SK-N-SH (cell line): ENCODE results near the gene SEMA6C.

Experiments used
- CTCF ChIP-seq: fragments of 200-600 bp; sonication (generic); IDR thresholded peaks from 2 replicates; pipeline ENCODE4 v1.6.1; 2017; ENCODE audit warnings: antibody characterized with exemption, mild to moderate bottlenecking, moderate library complexity
- EP300 ChIP-seq, 2 experiments: IDR thresholded peaks; 2 replicates each; pipeline versions ENCODE4 v1.4.0 to v1.6.1; 2012; ENCODE audit warnings: borderline replicate concordance in 1 of 2, low read depth in 1 of 2, low read length in 1 of 2
- FOXM1 ChIP-seq: IDR thresholded peaks from 2 replicates; pipeline ENCODE4 v1.4.0; 2012; ENCODE audit warnings: low read depth, mild to moderate bottlenecking
- JUND ChIP-seq: IDR thresholded peaks from 2 replicates; pipeline ENCODE4 v1.4.0; 2012
- MEF2A ChIP-seq: IDR thresholded peaks from 2 replicates; pipeline ENCODE4 v1.4.0; 2012; ENCODE audit warnings: low read depth, borderline replicate concordance
- MXI1 ChIP-seq: IDR thresholded peaks from 2 replicates; pipeline ENCODE4 v1.6.1; 2012; ENCODE audit warnings: mild to moderate bottlenecking, low read depth, low read length, improper control_type of control experiment
- POLR2AphosphoS5 ChIP-seq: IDR thresholded peaks from 2 replicates; pipeline ENCODE4 v1.6.1; 2012; ENCODE audit warnings: low read depth, low read length
- RAD21 ChIP-seq: IDR thresholded peaks from 2 replicates; pipeline ENCODE4 v1.6.1; 2012; ENCODE audit warnings: mild to moderate bottlenecking, low read length
- RFX5 ChIP-seq: IDR thresholded peaks from 2 replicates; pipeline ENCODE4 v1.6.1; 2012; ENCODE audit warnings: mild to moderate bottlenecking, improper control_type of control experiment, low read length
- TAF1 ChIP-seq: IDR thresholded peaks from 2 replicates; pipeline ENCODE4 v1.6.1; 2012; ENCODE audit warnings: low read depth, mild to moderate bottlenecking, low read length, moderate library complexity, borderline replicate concordance
- TCF12 ChIP-seq: IDR thresholded peaks from 2 replicates; pipeline ENCODE4 v1.4.0; 2012
- TF ChIP-seq, protein P1 (sequence below): IDR thresholded peaks from 2 replicates; pipeline ENCODE4 v1.4.0; 2012; ENCODE audit warnings: low read depth
- TF ChIP-seq, protein P2 (sequence below): IDR thresholded peaks from 2 replicates; pipeline ENCODE4 v1.6.1; 2012; ENCODE audit warnings: mild to moderate bottlenecking, low read depth, low read length, moderate library complexity
- TF ChIP-seq, protein P3 (sequence below): IDR thresholded peaks from 2 replicates; pipeline ENCODE4 v1.4.0; 2012; ENCODE audit warnings: low read depth, borderline replicate concordance

DNA sequence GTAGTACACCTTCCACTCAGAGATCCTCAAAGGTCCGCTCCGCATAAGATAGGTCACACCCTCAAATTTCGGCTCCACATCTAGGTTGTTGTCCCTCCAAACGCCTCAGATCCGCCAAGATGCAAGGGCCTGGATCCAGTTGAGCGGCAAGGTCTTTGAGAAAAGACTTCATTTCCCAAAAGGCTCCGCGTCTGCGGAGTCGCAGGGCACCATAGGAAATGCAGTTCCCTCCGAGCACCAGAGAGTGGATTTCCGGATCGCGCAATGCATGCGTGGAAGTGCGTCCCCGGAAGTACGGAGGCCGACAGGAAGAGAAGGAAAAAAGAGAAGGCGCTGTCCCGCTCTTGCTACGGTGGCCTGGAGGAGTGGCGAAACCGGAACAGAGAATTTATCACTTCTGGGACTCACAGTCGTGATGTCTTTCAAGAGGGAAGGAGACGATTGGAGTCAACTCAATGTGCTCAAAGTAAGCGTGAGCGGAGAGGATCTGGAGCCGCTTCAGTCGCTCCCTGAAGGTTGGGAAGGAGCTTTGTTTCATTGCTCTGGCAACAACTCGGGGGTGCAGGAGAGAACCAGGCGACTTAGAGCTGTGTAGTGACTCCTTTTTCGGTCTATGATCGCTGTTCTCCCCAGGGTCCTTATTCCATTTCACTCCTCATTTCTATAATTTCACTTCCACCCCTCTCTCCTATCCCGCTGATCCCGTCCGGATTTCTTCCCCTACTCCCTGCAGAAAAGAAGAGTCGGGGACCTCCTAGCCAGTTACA is 19.5 kb upstream of the SEMA6C start, which contains the start of the genes LYSMD1 and SCNM1:
- TF ChIP-seq CTCF (no peak), RFX5 (peak; percentile 50; the same call in 1 of the 2 replicates), TAF1 (peak; percentile 79), POLR2AphosphoS5 (peak; percentile 83), JUND (no peak; the same call in 1 of the 2 replicates), MEF2A (no peak), EP300 (IDR thresholded peaks at IDR 0.05; ENCODE audit: borderline replicate concordance in 1 of 2, low read depth in 1 of 2, low read length in 1 of 2) (peak in 1 of 2 experiments; percentile 34; a peak in 2 of 4 replicates), TCF12 (peak; percentile 65; the same call in 1 of the 2 replicates), RAD21 (no peak), MXI1 (peak; percentile 85; the same call in 1 of the 2 replicates), FOXM1 (no peak)
- TF ChIP-seq, protein P1, sequence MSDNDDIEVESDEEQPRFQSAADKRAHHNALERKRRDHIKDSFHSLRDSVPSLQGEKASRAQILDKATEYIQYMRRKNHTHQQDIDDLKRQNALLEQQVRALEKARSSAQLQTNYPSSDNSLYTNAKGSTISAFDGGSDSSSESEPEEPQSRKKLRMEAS, result peak; percentile 88
- TF ChIP-seq, protein P2, sequence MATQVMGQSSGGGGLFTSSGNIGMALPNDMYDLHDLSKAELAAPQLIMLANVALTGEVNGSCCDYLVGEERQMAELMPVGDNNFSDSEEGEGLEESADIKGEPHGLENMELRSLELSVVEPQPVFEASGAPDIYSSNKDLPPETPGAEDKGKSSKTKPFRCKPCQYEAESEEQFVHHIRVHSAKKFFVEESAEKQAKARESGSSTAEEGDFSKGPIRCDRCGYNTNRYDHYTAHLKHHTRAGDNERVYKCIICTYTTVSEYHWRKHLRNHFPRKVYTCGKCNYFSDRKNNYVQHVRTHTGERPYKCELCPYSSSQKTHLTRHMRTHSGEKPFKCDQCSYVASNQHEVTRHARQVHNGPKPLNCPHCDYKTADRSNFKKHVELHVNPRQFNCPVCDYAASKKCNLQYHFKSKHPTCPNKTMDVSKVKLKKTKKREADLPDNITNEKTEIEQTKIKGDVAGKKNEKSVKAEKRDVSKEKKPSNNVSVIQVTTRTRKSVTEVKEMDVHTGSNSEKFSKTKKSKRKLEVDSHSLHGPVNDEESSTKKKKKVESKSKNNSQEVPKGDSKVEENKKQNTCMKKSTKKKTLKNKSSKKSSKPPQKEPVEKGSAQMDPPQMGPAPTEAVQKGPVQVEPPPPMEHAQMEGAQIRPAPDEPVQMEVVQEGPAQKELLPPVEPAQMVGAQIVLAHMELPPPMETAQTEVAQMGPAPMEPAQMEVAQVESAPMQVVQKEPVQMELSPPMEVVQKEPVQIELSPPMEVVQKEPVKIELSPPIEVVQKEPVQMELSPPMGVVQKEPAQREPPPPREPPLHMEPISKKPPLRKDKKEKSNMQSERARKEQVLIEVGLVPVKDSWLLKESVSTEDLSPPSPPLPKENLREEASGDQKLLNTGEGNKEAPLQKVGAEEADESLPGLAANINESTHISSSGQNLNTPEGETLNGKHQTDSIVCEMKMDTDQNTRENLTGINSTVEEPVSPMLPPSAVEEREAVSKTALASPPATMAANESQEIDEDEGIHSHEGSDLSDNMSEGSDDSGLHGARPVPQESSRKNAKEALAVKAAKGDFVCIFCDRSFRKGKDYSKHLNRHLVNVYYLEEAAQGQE, result peak; percentile 82
- TF ChIP-seq, protein P3, sequence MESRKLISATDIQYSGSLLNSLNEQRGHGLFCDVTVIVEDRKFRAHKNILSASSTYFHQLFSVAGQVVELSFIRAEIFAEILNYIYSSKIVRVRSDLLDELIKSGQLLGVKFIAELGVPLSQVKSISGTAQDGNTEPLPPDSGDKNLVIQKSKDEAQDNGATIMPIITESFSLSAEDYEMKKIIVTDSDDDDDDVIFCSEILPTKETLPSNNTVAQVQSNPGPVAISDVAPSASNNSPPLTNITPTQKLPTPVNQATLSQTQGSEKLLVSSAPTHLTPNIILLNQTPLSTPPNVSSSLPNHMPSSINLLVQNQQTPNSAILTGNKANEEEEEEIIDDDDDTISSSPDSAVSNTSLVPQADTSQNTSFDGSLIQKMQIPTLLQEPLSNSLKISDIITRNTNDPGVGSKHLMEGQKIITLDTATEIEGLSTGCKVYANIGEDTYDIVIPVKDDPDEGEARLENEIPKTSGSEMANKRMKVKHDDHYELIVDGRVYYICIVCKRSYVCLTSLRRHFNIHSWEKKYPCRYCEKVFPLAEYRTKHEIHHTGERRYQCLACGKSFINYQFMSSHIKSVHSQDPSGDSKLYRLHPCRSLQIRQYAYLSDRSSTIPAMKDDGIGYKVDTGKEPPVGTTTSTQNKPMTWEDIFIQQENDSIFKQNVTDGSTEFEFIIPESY, result peak; percentile 93
